H1 (cell line): ENCODE measurements around the gene CPLANE2.

Experiments
- CREB1 ChIP-seq: IDR thresholded peaks from 2 replicates; pipeline ENCODE4 v1.6.1; 2012; ENCODE audit warnings: inconsistent platforms
- EGR1 ChIP-seq: IDR thresholded peaks from 2 replicates; pipeline ENCODE4 v1.6.1; 2011; ENCODE audit warnings: low read depth, low read length, borderline replicate concordance
- POLR2A ChIP-seq, 2 experiments: IDR thresholded peaks; 1 replicate in 1 of 2; 2 replicates in 1 of 2; pipeline ENCODE4 v1.6.1; 2011; ENCODE audit warnings: low read depth in 2 of 2, low read length in 2 of 2, mild to moderate bottlenecking in 2 of 2; ENCODE audit errors: control extremely low read depth in 1 of 2
- POLR2AphosphoS5 ChIP-seq: IDR thresholded peaks from 2 replicates; pipeline ENCODE4 v1.6.1; 2011; ENCODE audit warnings: low read depth, low read length
- TEAD4 ChIP-seq: IDR thresholded peaks from 2 replicates; pipeline ENCODE4 v1.6.1; 2012; ENCODE audit warnings: low read depth, low read length, inconsistent platforms, mixed read lengths
- TF ChIP-seq, protein P1 (sequence below), 3 experiments: IDR thresholded peaks; 1 replicate in 2 of 3; 2 replicates in 1 of 3; pipeline versions ENCODE4 v1.5.1 to v1.6.1; 2011; ENCODE audit warnings: low read length in 3 of 3, mild to moderate bottlenecking in 3 of 3, inconsistent platforms in 2 of 3, low read depth in 1 of 3, moderate library complexity in 1 of 3; ENCODE audit not compliant: insufficient read depth in 1 of 3; ENCODE audit errors: control extremely low read depth in 1 of 3

DNA sequence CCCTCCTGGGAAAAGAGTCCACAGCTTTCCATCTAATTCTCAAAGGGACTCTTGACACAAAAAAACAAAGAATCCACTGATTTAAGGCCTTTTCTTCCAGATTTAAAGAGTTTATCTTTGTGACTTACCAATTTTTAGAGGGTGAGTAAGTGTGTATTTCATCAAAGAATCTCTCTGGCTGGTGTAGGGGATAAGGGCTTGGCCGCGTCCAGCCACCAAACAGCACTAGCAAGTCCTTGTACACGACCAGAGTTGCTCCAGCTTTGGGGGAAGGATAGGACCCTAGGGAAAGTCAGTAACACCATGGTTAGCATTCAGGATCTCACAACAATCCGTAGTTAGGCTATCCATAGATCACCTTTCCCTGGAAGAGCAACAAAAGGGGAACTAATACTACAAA lies 19.5 kb upstream of the CPLANE2 start:
- TF ChIP-seq EGR1 (no peak), POLR2AphosphoS5 (no peak), CREB1 (no peak), TEAD4 (no peak), POLR2A (IDR thresholded peaks at IDR 0.05; ENCODE audit: control extremely low read depth in 1 of 2, low read depth in 2 of 2, low read length in 2 of 2) (no peak)
- TF ChIP-seq, protein P1, sequence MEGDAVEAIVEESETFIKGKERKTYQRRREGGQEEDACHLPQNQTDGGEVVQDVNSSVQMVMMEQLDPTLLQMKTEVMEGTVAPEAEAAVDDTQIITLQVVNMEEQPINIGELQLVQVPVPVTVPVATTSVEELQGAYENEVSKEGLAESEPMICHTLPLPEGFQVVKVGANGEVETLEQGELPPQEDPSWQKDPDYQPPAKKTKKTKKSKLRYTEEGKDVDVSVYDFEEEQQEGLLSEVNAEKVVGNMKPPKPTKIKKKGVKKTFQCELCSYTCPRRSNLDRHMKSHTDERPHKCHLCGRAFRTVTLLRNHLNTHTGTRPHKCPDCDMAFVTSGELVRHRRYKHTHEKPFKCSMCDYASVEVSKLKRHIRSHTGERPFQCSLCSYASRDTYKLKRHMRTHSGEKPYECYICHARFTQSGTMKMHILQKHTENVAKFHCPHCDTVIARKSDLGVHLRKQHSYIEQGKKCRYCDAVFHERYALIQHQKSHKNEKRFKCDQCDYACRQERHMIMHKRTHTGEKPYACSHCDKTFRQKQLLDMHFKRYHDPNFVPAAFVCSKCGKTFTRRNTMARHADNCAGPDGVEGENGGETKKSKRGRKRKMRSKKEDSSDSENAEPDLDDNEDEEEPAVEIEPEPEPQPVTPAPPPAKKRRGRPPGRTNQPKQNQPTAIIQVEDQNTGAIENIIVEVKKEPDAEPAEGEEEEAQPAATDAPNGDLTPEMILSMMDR (IDR thresholded peaks at IDR 0.05; ENCODE audit: control extremely low read depth in 1 of 3, insufficient read depth in 1 of 3, low read depth in 1 of 3, low read length in 3 of 3) = no peak
